ENCODE results near the gene MITF.

DNA sequence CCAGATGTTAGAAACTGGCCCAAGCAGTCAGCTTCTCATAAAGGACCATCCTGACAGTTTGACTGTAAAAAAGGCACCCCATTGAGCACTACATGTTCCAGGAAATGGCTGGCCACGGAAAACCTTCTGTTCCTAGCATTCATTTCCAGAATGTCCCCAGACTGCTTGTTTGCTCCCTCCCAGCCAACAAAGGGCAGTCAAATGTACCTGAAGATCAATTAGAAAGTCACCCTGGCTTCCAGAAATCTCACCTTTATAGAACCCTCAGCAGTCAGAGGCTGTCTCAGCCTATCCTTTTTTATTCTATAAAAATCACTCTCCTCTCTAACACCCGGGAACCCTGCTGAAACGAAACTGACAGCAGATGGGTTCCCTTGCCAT, 259.5 kb downstream of the MITF start:
- TF ChIP-seq NR2F2 (IDR thresholded peaks at IDR 0.05) (no peak), CTCF (IDR thresholded peaks at IDR 0.05; ENCODE audit: low read depth, low read length, missing input control) (no peak), GABPA (IDR thresholded peaks at IDR 0.05 in 1 of 2, conservative IDR thresholded peaks at IDR 0.05 in 1 of 2) (no peak), JUND (IDR thresholded peaks at IDR 0.05) (no peak), YY1 (IDR thresholded peaks at IDR 0.05) (no peak), ZBTB33 (IDR thresholded peaks at IDR 0.05) (no peak), MAX (IDR thresholded peaks at IDR 0.05) (no peak), RAD21 (IDR thresholded peaks at IDR 0.05) (no peak), REST (IDR thresholded peaks at IDR 0.05) (no peak), TAF1 (conservative IDR thresholded peaks at IDR 0.05) (no peak), FOXA1 (IDR thresholded peaks at IDR 0.05) (no peak)
- TF ChIP-seq, protein P1, sequence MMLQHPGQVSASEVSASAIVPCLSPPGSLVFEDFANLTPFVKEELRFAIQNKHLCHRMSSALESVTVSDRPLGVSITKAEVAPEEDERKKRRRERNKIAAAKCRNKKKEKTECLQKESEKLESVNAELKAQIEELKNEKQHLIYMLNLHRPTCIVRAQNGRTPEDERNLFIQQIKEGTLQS (IDR thresholded peaks at IDR 0.05), result no peak
